Fibroblast of the aortic adventitia (primary cell): ENCODE data around the gene TMEM270. TPM values are rescaled to one million over a fixed set of nuclear protein-coding genes. Genes with fewer than 3 reads are reported as not detected.

Experiments
- DNase-seq: peaks from one replicate; pipeline ENCODE4 v3.0.0-alpha.2; 2010; ENCODE audit warnings: low read depth
- H3K4me3 ChIP-seq: 2 replicates; pipeline ENCODE4 v1.5.1; 2011; ENCODE audit warnings: low read depth, mild to moderate bottlenecking, control low read depth, low read length, moderate library complexity
- CTCF ChIP-seq: IDR thresholded peaks from 2 replicates; pipeline ENCODE4 v1.5.1; 2011; ENCODE audit warnings: mild to moderate bottlenecking, low read length, control low read depth, inconsistent platforms; ENCODE audit not compliant: insufficient read depth
- total RNA-seq: library from RNA; depleted of rRNA; stranded (reverse); fragments of >200 nt; gene quantifications from 2 replicates; pipeline ENCODE4 v1.2.3, GENCODE V29; 2012; ENCODE audit warnings: low replicate concordance

The TMEM270 gene
- total RNA-seq, 1 donor, result not detected

GRCh38 chr7:73828972-73829371 is 32.0 kb upstream of the TMEM270 start:
- no peak overlapping the region for H3K4me3 ChIP-seq
- TF ChIP-seq CTCF, result no peak
- DNase-seq, result no peak

DNA sequence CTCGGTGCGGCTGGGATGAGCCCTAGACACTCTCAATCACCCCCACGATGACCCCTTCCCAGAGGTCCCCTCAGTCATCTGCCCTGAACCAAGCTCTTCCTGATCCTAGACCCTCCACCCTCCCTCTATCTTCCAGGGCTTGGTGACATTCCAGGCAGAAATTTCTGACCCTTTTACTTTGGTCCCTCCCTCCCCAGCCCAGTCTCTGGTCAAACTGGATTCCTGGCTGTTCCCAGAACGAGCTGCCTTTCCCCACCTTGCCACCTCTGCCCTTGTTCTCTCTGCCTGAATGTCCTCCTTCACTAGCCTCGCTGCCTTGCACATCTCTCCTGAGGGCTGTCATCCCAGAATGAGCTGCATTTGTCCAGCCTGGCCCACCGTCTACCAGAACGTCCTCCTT is 31.5 kb upstream of the TMEM270 start:
- no peak for TF ChIP-seq CTCF
- H3K4me3 ChIP-seq, result no peak overlapping the region
- DNase-seq, result no peak

- H3K4me3 ChIP-seq, result no peak overlapping the region
- TF ChIP-seq CTCF, result no peak
- no peak for DNase-seq
These were observed 30.9 kb upstream of the TMEM270 start for GRCh38 chr7:73829921-73830680.

DNA sequence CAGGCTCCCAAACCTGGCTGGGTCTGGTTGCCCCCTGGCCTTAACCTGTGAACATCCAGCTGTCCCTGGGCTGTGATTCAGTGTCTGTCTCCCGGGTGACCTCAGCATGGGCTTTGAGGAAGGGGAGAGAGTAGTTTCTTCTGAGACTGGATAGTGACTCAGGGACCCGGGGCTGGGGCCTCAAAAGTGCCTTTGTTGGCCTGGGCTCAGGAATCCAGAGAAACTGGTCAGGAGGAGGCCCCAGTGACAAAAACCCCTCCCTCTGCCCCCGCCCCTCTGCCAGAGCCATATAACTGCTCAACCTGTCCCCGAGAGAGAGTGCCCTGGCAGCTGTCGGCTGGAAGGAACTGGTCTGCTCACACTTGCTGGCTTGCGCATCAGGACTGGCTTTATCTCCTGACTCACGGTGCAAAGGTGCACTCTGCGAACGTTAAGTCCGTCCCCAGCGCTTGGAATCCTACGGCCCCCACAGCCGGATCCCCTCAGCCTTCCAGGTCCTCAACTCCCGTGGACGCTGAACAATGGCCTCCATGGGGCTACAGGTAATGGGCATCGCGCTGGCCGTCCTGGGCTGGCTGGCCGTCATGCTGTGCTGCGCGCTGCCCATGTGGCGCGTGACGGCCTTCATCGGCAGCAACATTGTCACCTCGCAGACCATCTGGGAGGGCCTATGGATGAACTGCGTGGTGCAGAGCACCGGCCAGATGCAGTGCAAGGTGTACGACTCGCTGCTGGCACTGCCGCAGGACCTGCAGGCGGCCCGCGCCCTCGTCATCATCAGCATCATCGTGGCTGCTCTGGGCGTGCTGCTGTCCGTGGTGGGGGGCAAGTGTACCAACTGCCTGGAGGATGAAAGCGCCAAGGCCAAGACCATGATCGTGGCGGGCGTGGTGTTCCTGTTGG is 30.0 kb upstream of the TMEM270 start, which contains the start of gene CLDN4:
Gene CLDN4, plus strand, starts transcription at position 316 of the 903 bp plus-strand sequence. Its CDS starts 206 bp downstream, at position 522.
- DNase-seq, result no peak
- TF ChIP-seq CTCF, result no peak
- no peak within 1 kb of the TSS for H3K4me3 ChIP-seq

DNA sequence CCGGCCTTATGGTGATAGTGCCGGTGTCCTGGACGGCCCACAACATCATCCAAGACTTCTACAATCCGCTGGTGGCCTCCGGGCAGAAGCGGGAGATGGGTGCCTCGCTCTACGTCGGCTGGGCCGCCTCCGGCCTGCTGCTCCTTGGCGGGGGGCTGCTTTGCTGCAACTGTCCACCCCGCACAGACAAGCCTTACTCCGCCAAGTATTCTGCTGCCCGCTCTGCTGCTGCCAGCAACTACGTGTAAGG is 29.4 kb upstream of the TMEM270 start:
- H3K4me3 ChIP-seq, result no peak overlapping the region
- no peak for DNase-seq
- no peak for TF ChIP-seq CTCF

GRCh38 chr7:73831834-73832651 is 28.9 kb upstream of the TMEM270 start:
- TF ChIP-seq CTCF, result no peak
- DNase-seq, result no peak
- H3K4me3 ChIP-seq, result no peak overlapping the region
